Activated CD8-positive, alpha-beta memory T cell treated with anti-CD3 and anti-CD28 coated beads for 4 hours (primary cell): ENCODE data around the gene NDST1.

Experiments used
- DNase-seq, 2 donors: peaks; one replicate each; pipeline ENCODE4 v3.0.0-alpha.2; 2020; ENCODE audit warnings: low read depth in 2 of 2

The NDST1 gene

GRCh38 chr5:150606476-150606875, 98.5 kb downstream of the NDST1 start:
- DNase-seq: no peak

- no peak for DNase-seq
Measured at GRCh38 chr5:150607105-150607504, 99.2 kb downstream of the NDST1 start.
